H9 (cell line): Measurements from ENCODE around the gene PRKCA. TPM values are rescaled to one million over a fixed set of nuclear protein-coding genes. Genes with fewer than 3 reads are reported as not detected.

ENCODE experiments used
- DNase-seq: peaks from one replicate; pipeline ENCODE4 v3.0.0-alpha.2; 2017
- H2AFZ ChIP-seq: one replicate; pipeline ENCODE4 v1.6.1; 2013; ENCODE audit warnings: mild to moderate bottlenecking, low read length, control low read depth, moderate library complexity
- H2AK5ac ChIP-seq: 2 replicates; pipeline ENCODE4 v1.6.1; 2013; ENCODE audit warnings: low read length, control low read depth, mixed read lengths; ENCODE audit not compliant: insufficient read length
- H2BK120ac ChIP-seq: one replicate; pipeline ENCODE4 v1.6.1; 2013; ENCODE audit warnings: low read depth, mild to moderate bottlenecking, low read length, control low read depth, inconsistent platforms; ENCODE audit not compliant: poor library complexity, severe bottlenecking
- H2BK12ac ChIP-seq: 2 replicates; pipeline ENCODE4 v1.6.1; 2013; ENCODE audit warnings: low read length, control low read depth, mixed read lengths, low read depth; ENCODE audit not compliant: insufficient read length
- H2BK15ac ChIP-seq: 2 replicates; pipeline ENCODE4 v1.6.1; 2013; ENCODE audit warnings: low read depth, low read length, control low read depth
- H2BK20ac ChIP-seq: one replicate; pipeline ENCODE4 v1.6.1; 2013; ENCODE audit warnings: low read depth, mild to moderate bottlenecking, low read length, control low read depth, inconsistent platforms; ENCODE audit not compliant: poor library complexity, severe bottlenecking
- H2BK5ac ChIP-seq: 2 replicates; pipeline ENCODE4 v1.6.1; 2013; ENCODE audit warnings: low read length, control low read depth, mixed read lengths; ENCODE audit not compliant: insufficient read length
- H3K14ac ChIP-seq: 2 replicates; pipeline ENCODE4 v1.6.1; 2013; ENCODE audit warnings: low read length, control low read depth; ENCODE audit not compliant: insufficient read depth
- H3K18ac ChIP-seq: 2 replicates; pipeline ENCODE4 v1.6.1; 2013; ENCODE audit warnings: low read depth, mild to moderate bottlenecking, mixed read lengths, low read length, control low read depth; ENCODE audit not compliant: insufficient read length
- H3K23ac ChIP-seq: 2 replicates; pipeline ENCODE4 v1.6.1; 2013; ENCODE audit warnings: low read length, control low read depth, mixed read lengths, low read depth; ENCODE audit not compliant: insufficient read length
- H3K23me2 ChIP-seq: 2 replicates; pipeline ENCODE4 v1.6.1; 2013; ENCODE audit warnings: low read depth, mild to moderate bottlenecking, mixed read lengths, low read length, control low read depth; ENCODE audit not compliant: insufficient read length, poor library complexity, severe bottlenecking
- H3K27ac ChIP-seq: 2 replicates; pipeline ENCODE4 v1.5.1; 2013; ENCODE audit warnings: low read length, control low read depth, mixed read lengths, low read depth; ENCODE audit not compliant: insufficient read length
- H3K27me3 ChIP-seq: 2 replicates; pipeline ENCODE4 v1.6.1; 2013; ENCODE audit warnings: low read length, control low read depth, inconsistent platforms; ENCODE audit not compliant: insufficient read depth
- H3K4ac ChIP-seq: 2 replicates; pipeline ENCODE4 v1.6.1; 2013; ENCODE audit warnings: low read depth, mild to moderate bottlenecking, control low read depth, inconsistent platforms, low read length, moderate library complexity
- H3K4me1 ChIP-seq: 2 replicates; pipeline ENCODE4 v1.6.1; 2013; ENCODE audit warnings: low read length, control low read depth, inconsistent platforms; ENCODE audit not compliant: insufficient read depth
- H3K4me2 ChIP-seq: 2 replicates; pipeline ENCODE4 v1.6.1; 2013; ENCODE audit warnings: low read length, control low read depth, mixed read lengths; ENCODE audit not compliant: insufficient read length, insufficient read depth
- H3K56ac ChIP-seq: 2 replicates; pipeline ENCODE4 v1.6.1; 2013; ENCODE audit warnings: low read depth, mild to moderate bottlenecking, mixed read lengths, low read length, control low read depth; ENCODE audit not compliant: insufficient read length
- H3K79me1 ChIP-seq: 2 replicates; pipeline ENCODE4 v1.6.1; 2013; ENCODE audit warnings: low read depth, mild to moderate bottlenecking, moderate library complexity, low read length, control low read depth, inconsistent platforms; ENCODE audit not compliant: insufficient read depth, poor library complexity, severe bottlenecking
- H3K79me2 ChIP-seq: 2 replicates; pipeline ENCODE4 v1.6.1; 2013; ENCODE audit warnings: low read length, control low read depth, inconsistent platforms; ENCODE audit not compliant: insufficient read depth
- H3K9ac ChIP-seq: 2 replicates; pipeline ENCODE4 v1.6.1; 2013; ENCODE audit warnings: low read length, control low read depth, mixed read lengths; ENCODE audit not compliant: insufficient read length; ENCODE audit errors: extremely low read depth
- H3K9me3 ChIP-seq: one replicate; pipeline ENCODE4 v1.6.1; 2013; ENCODE audit warnings: low read depth, low read length, inconsistent platforms; ENCODE audit not compliant: control insufficient read depth
- H3T11ph ChIP-seq: one replicate; pipeline ENCODE4 v1.6.1; 2013; ENCODE audit warnings: mild to moderate bottlenecking, low read length, control low read depth, inconsistent platforms
- H4K20me1 ChIP-seq: one replicate; pipeline ENCODE4 v1.6.1; 2013; ENCODE audit not compliant: control insufficient read depth, insufficient read length, insufficient read depth
- H4K5ac ChIP-seq: 2 replicates; pipeline ENCODE4 v1.6.1; 2013; ENCODE audit warnings: low read depth, mild to moderate bottlenecking, mixed read lengths, low read length, control low read depth; ENCODE audit not compliant: insufficient read length
- H4K8ac ChIP-seq: replicated peaks from 2 replicates; pipeline ENCODE4 v1.6.1; 2013; ENCODE audit warnings: low read length, control low read depth, mixed read lengths, low read depth; ENCODE audit not compliant: insufficient read length
- H4K91ac ChIP-seq: 2 replicates; pipeline ENCODE4 v1.6.1; 2013; ENCODE audit warnings: low read depth, mild to moderate bottlenecking, moderate library complexity, mixed read lengths, low read length, control low read depth; ENCODE audit not compliant: insufficient read length
- H3K27ac Mint-ChIP-seq, 3 experiments: 2 replicates in 2 of 3; 3 replicates in 1 of 3; pipeline ENCODE4 v1.8.0; 2020 to 2021; ENCODE audit warnings: mixed read lengths in 3 of 3, mild to moderate bottlenecking in 1 of 3, moderate library complexity in 1 of 3
- H3K27me3 Mint-ChIP-seq: 2 replicates; pipeline ENCODE4 v1.8.0; 2021; ENCODE audit warnings: low read depth, mild to moderate bottlenecking, moderate library complexity, mixed read lengths
- H3K36me3 Mint-ChIP-seq, 3 experiments: 2 replicates in 2 of 3; 3 replicates in 1 of 3; pipeline ENCODE4 v1.8.0; 2020 to 2021; ENCODE audit warnings: low read depth in 3 of 3, mixed read lengths in 3 of 3; ENCODE audit not compliant: insufficient read depth in 1 of 3
- H3K4me1 Mint-ChIP-seq, 2 experiments: 2 replicates each; pipeline ENCODE4 v1.8.0; 2020; ENCODE audit warnings: mixed read lengths in 2 of 2
- H3K4me3 Mint-ChIP-seq, 2 experiments: 2 replicates in 1 of 2; 3 replicates in 1 of 2; pipeline ENCODE4 v1.8.0; 2020 to 2021; ENCODE audit warnings: mild to moderate bottlenecking in 2 of 2, mixed read lengths in 2 of 2, moderate library complexity in 1 of 2
- H3K9me3 Mint-ChIP-seq, 2 experiments: 2 replicates in 1 of 2; 3 replicates in 1 of 2; pipeline ENCODE4 v1.8.0; 2020; ENCODE audit warnings: mild to moderate bottlenecking in 2 of 2, mixed read lengths in 2 of 2, moderate library complexity in 1 of 2
- CTCF ChIP-seq: fragments of 200-600 bp; sonication (generic); conservative IDR thresholded peaks from 3 replicates; pipeline ENCODE4 v1.8.0; 2021; ENCODE audit warnings: antibody characterized with exemption, mild to moderate bottlenecking
- WGBS: extraction: QIAGEN DNeasy Blood & Tissue Kit; methylation state at CpG from one replicate; pipeline ENCODE4 v1.1.7; 2013; ENCODE audit warnings: missing lambda C conversion rate, low lambda C conversion rate, mixed read lengths; ENCODE audit not compliant: insufficient read length; ENCODE audit errors: extremely low coverage; 5-methylcytosine and 5-hydroxymethylcytosine counted together
- total RNA-seq: library from RNA; stranded (reverse); gene quantifications from 2 replicates; pipeline ENCODE4 v1.2.1, GENCODE V29; 2021

The PRKCA gene
- total RNA-seq, 1 experiment from 2014 or later: 10.5 TPM

DNA sequence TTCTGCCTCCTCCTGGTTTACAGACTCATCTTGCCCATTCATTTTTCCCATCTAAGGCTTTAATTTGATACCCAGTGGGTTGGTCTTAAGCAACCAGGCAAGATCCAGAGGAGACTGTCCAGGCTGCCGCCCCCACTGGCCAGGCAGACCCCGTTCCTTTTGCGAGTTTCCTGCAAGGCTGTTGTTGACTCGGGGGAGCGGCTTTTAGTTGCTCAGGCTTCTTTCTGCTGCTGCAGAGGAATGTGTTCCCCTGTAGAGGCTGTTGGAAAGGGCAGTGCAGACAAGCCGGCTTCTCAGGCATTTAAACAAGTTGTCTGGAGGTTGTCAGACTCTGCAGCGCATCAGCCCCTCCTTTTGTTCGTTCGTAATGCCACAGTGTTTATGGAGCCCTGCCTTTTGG lies 231.2 kb downstream of the PRKCA start:
- no peak overlapping the region for H3K23ac ChIP-seq
- H2BK120ac ChIP-seq: no peak overlapping the region
- H3K27ac ChIP-seq: no peak overlapping the region
- Mint-ChIP-seq H3K27ac (peak overlapping the region; percentile 60 to 82 (median 80); a peak in 5 of 7 replicates), H3K9me3 (no peaks in the 10 kb centered on the region), H3K4me3 (0 out of 5 replicates have a peak overlapping the region, but pooled peaks of 1 of the 2 experiments have one; percentile 14), H3K36me3 (no peaks in the 10 kb centered on the region), H3K4me1 (peaks cover 48 to 68% of the 10 kb centered on the region in 2 experiments), H3K27me3 (no peaks in the 10 kb centered on the region)
- no peak overlapping the region for H3K9ac ChIP-seq
- no peak overlapping the region for H4K5ac ChIP-seq
- H3K79me1 ChIP-seq: no peaks in the 10 kb centered on the region
- no peak overlapping the region for H2AK5ac ChIP-seq
- H3K4ac ChIP-seq: no peak overlapping the region
- no peak overlapping the region for H2AFZ ChIP-seq
- H4K8ac ChIP-seq: no peak overlapping the region
- no peak overlapping the region for H4K91ac ChIP-seq
- no peak overlapping the region for H2BK5ac ChIP-seq
- no CpG with 5 or more reads among the region's 9 CpGs for WGBS
- H3K79me2 ChIP-seq: no peaks in the 10 kb centered on the region
- H2BK20ac ChIP-seq: no peak overlapping the region
- DNase-seq: peak; percentile 68
- H3T11ph ChIP-seq: no peak overlapping the region
- no peak overlapping the region for H3K56ac ChIP-seq
- no peak overlapping the region for H2BK12ac ChIP-seq
- H3K27me3 ChIP-seq: no peaks in the 10 kb centered on the region
- H3K4me1 ChIP-seq: peaks cover 4% of the 10 kb centered on the region; the same call in 1 of the 2 replicates
- no peak overlapping the region for H3K18ac ChIP-seq
- no peak overlapping the region for H2BK15ac ChIP-seq
- TF ChIP-seq CTCF: no peak; the same call in 2 of the 3 replicates
- H3K23me2 ChIP-seq: no peaks in the 10 kb centered on the region
- H3K9me3 ChIP-seq: no peaks in the 10 kb centered on the region
- H4K20me1 ChIP-seq: no peaks in the 10 kb centered on the region
- H3K4me2 ChIP-seq: no peak overlapping the region
- no peak overlapping the region for H3K14ac ChIP-seq
